HG03521 (cell line): ENCODE results near the gene SLC35G4.
"Not testable (repeated sequence)": the region's sequence is repeated elsewhere in the genome, so short reads cannot be mapped to it uniquely, and the experiment has no call there.

Experiments
- ATAC-seq: cut with Tn5 transposase; IDR thresholded peaks from one replicate; pipeline ENCODE4 v1.9.1; 2021; ENCODE audit warnings: mild to moderate bottlenecking, moderate library complexity; ENCODE audit not compliant: unreplicated experiment

SLC35G4 gene

GRCh38 chr18:11609488-11609887 lies at the start of gene SLC35G4:
Gene SLC35G4 (plus strand): TSS chr18:11609596. CDS start chr18:11609596, 0 bp downstream.
- not testable (repeated sequence) for ATAC-seq

GRCh38 chr18:11561293-11561692 lies 48.1 kb upstream of the SLC35G4 start:
- no peak for ATAC-seq

- no peak for ATAC-seq
Measured at GRCh38 chr18:11565716-11566115, 43.7 kb upstream of the SLC35G4 start.

- ATAC-seq: no peak
Measured at GRCh38 chr18:11566236-11566965, 43.0 kb upstream of the SLC35G4 start.

GRCh38 chr18:11567396-11567795 lies 42.0 kb upstream of the SLC35G4 start:
- no peak for ATAC-seq

- no peak for ATAC-seq
Measured at GRCh38 chr18:11570073-11570588, 39.3 kb upstream of the SLC35G4 start.

GRCh38 chr18:11570769-11571412 lies 38.5 kb upstream of the SLC35G4 start:
- ATAC-seq: no peak

GRCh38 chr18:11572201-11572600 lies 37.2 kb upstream of the SLC35G4 start:
- ATAC-seq: no peak

GRCh38 chr18:11574545-11574944 lies 34.9 kb upstream of the SLC35G4 start:
- no peak for ATAC-seq

GRCh38 chr18:11577271-11578112 lies 31.9 kb upstream of the SLC35G4 start:
- no peak for ATAC-seq

GRCh38 chr18:11578799-11579198 lies 30.6 kb upstream of the SLC35G4 start:
- no peak for ATAC-seq

- no peak for ATAC-seq
Measured at GRCh38 chr18:11579916-11580315, 29.5 kb upstream of the SLC35G4 start.

- ATAC-seq: no peak
Measured at GRCh38 chr18:11581286-11581685, 28.1 kb upstream of the SLC35G4 start.

GRCh38 chr18:11585596-11585995 lies 23.8 kb upstream of the SLC35G4 start:
- no peak for ATAC-seq

- no peak for ATAC-seq
Measured at GRCh38 chr18:11586896-11587295, 22.5 kb upstream of the SLC35G4 start.

- ATAC-seq: no peak
Measured at GRCh38 chr18:11587432-11587831, 22.0 kb upstream of the SLC35G4 start.

GRCh38 chr18:11587846-11588245 lies 21.6 kb upstream of the SLC35G4 start:
- ATAC-seq: no peak

GRCh38 chr18:11591957-11592356 lies 17.4 kb upstream of the SLC35G4 start:
- no peak for ATAC-seq

- no peak for ATAC-seq
Measured at GRCh38 chr18:11600321-11600720, 9.1 kb upstream of the SLC35G4 start.

GRCh38 chr18:11607906-11608305 lies 1.5 kb upstream of the SLC35G4 start:
- ATAC-seq: no peak

GRCh38 chr18:11608618-11609017 lies 778 bp upstream of the SLC35G4 start:
- not testable (repeated sequence) for ATAC-seq
